Stimulated activated effector memory CD8-positive, alpha-beta T cell treated with anti-CD3 and anti-CD28 coated beads, Interleukin-12 subunit alpha, Interleukin-12 subunit beta, amount 100 ng/mL, for 72 hours (primary cell): ENCODE results near the gene ODF2.
"Not testable (repeated sequence)": the region's sequence is repeated elsewhere in the genome, so short reads cannot be mapped to it uniquely, and the experiment has no call there.

ENCODE experiments used
- ATAC-seq: fragments of 150-1000 bp; cut with Tn5 transposase; 2 replicates; pipeline ENCODE4 v1.10.0; 2021
- DNase-seq, 2 donors: peaks; one replicate each; pipeline ENCODE4 v3.0.0; 2021 to 2022; ENCODE audit warnings: low spot score in 2 of 2
- H3K27ac Mint-ChIP-seq: one replicate; pipeline ENCODE4 v1.8.0; 2022; ENCODE audit warnings: mild to moderate bottlenecking, mixed read lengths
- H3K36me3 Mint-ChIP-seq: one replicate; pipeline ENCODE4 v1.8.0; 2022; ENCODE audit warnings: mild to moderate bottlenecking, mixed read lengths
- H3K4me1 Mint-ChIP-seq: one replicate; pipeline ENCODE4 v1.8.0; 2022; ENCODE audit warnings: mixed read lengths
- H3K4me3 Mint-ChIP-seq: one replicate; pipeline ENCODE4 v1.8.0; 2022; ENCODE audit warnings: mild to moderate bottlenecking, mixed read lengths
- H3K9me3 Mint-ChIP-seq: one replicate; pipeline ENCODE4 v1.8.0; 2022; ENCODE audit warnings: mixed read lengths

Gene ODF2

DNA sequence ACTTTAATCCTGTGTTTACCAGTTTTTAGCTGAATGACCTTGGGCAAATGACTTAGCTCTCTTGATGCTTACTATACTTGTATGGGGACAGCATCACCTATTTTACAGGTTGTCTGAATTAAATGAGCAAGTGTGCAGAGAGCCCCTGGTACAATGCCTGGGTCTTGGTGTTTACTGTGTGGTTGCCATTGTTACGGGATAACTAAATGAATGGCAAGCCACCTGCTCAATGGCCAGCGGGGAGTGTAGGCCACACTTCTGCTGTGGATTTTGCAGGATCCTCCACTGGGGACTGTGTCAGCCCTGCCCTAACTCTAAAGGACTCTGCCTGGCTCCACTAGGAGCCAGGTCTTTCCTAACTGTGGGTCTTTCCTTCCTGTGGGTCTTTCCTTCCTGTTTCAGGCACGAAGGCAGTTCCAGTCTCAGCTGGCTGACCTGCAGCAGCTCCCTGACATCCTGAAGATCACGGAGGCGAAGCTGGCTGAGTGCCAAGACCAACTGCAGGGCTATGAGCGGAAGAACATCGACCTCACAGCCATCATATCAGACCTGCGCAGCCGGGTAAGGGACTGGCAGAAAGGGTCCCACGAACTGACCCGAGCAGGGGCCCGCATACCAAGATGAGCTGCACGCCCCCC lies 38.4 kb downstream of the ODF2 start:
- Mint-ChIP-seq H3K9me3 (no peaks in the 10 kb centered on the region), H3K27ac (no peak overlapping the region), H3K36me3 (peaks cover 84% of the 10 kb centered on the region), H3K4me1 (no peaks in the 10 kb centered on the region), H3K4me3 (no peak overlapping the region)
- ATAC-seq (no peak), DNase-seq (no peak)

- ATAC-seq (no peak), DNase-seq (no peak)
- H3K9me3 Mint-ChIP-seq = no peaks in the 10 kb centered on the region
- H3K4me3 Mint-ChIP-seq = no peak overlapping the region
- peaks cover 84% of the 10 kb centered on the region for H3K36me3 Mint-ChIP-seq
- no peaks in the 10 kb centered on the region for H3K4me1 Mint-ChIP-seq
- H3K27ac Mint-ChIP-seq = no peak overlapping the region
Measured at GRCh38 chr9:128494746-128495129, 38.9 kb downstream of the ODF2 start.

- Mint-ChIP-seq H3K36me3 (peaks cover 84% of the 10 kb centered on the region), H3K9me3 (no peaks in the 10 kb centered on the region), H3K4me1 (no peaks in the 10 kb centered on the region), H3K27ac (peak overlapping the region; percentile 76), H3K4me3 (no peak overlapping the region)
- ATAC-seq = no peak
- no peak for DNase-seq
Measured at GRCh38 chr9:128495296-128495695, 39.5 kb downstream of the ODF2 start.

GRCh38 chr9:128495804-128496417 lies 40.1 kb downstream of the ODF2 start:
- ATAC-seq = no peak

GRCh38 chr9:128497824-128498610 lies 42.2 kb downstream of the ODF2 start:
- Mint-ChIP-seq H3K36me3 (peaks cover 83% of the 10 kb centered on the region), H3K4me1 (no peaks in the 10 kb centered on the region), H3K27ac (no peak overlapping the region), H3K4me3 (no peak overlapping the region), H3K9me3 (no peaks in the 10 kb centered on the region)
- ATAC-seq = no peak
- no peak for DNase-seq

More at GRCh38 chr9:128495804-128496417, 40.1 kb downstream of the ODF2 start:
- no peak for DNase-seq
- peaks cover 84% of the 10 kb centered on the region for H3K36me3 Mint-ChIP-seq
- H3K9me3 Mint-ChIP-seq = no peaks in the 10 kb centered on the region
- peak overlapping the region; percentile 76 for H3K27ac Mint-ChIP-seq
- no peak overlapping the region for H3K4me3 Mint-ChIP-seq
- H3K4me1 Mint-ChIP-seq = no peaks in the 10 kb centered on the region

- H3K27ac Mint-ChIP-seq = no peak overlapping the region
- H3K4me3 Mint-ChIP-seq = no peak overlapping the region
- DNase-seq = no peak
- no peaks in the 10 kb centered on the region for H3K9me3 Mint-ChIP-seq
- no peaks in the 10 kb centered on the region for H3K4me1 Mint-ChIP-seq
- no peak for ATAC-seq
- peaks cover 77% of the 10 kb centered on the region for H3K36me3 Mint-ChIP-seq
Measured at GRCh38 chr9:128498911-128499310, 43.1 kb downstream of the ODF2 start.

DNA sequence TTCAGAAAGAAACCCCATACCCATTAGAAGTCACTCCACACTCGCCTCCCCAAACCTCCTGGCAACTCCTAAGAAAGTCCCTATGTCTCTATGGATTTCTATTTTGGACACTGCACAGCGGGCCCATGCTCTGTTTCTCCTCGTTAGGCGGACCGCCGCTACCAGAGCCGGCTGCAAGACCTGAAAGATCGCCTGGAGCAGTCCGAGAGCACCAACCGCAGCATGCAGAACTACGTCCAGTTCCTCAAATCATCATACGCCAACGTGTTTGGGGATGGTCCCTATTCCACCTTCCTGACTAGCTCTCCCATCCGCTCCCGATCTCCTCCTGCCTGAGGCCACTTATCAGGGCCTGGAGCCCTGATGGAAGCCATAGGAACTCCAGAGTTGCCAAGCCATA lies 44.1 kb downstream of the ODF2 start:
- no peak for DNase-seq
- H3K36me3 Mint-ChIP-seq = peaks cover 80% of the 10 kb centered on the region
- no peak for ATAC-seq
- no peaks in the 10 kb centered on the region for H3K9me3 Mint-ChIP-seq
- no peak overlapping the region for H3K4me3 Mint-ChIP-seq
- peak overlapping the region; percentile 77 for H3K27ac Mint-ChIP-seq
- no peaks in the 10 kb centered on the region for H3K4me1 Mint-ChIP-seq

GRCh38 chr9:128503415-128503825 lies 47.6 kb downstream of the ODF2 start:
- DNase-seq, H3K9me3 Mint-ChIP-seq, ATAC-seq, H3K4me1 Mint-ChIP-seq: not testable (repeated sequence)
- peak overlapping the region; percentile 95 for H3K27ac Mint-ChIP-seq
- peaks cover 57% of the 10 kb centered on the region for H3K36me3 Mint-ChIP-seq
- peak overlapping the region; percentile 97 for H3K4me3 Mint-ChIP-seq

DNA sequence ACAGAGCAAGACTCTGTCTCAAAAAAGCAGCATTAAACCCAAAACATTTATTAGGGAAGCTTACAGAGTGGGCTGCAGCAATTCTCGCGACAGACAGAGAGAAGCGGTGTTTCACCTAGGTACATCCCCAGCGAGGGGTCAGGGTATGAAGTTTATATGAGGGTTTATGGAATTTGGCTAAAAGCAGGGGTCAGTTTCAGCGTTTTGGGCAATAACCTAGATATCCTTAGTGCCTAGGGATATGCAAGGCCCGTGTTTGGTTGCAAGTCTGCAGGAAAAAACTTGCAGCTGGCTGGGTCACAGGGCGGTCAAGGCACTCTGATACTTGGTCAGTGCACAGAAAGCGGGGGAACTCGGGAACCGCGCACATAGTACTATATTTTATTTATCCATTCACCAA lies 48.1 kb downstream of the ODF2 start:
- Mint-ChIP-seq H3K27ac (peak overlapping the region; percentile 95), H3K36me3 (peaks cover 58% of the 10 kb centered on the region), H3K4me1 (peaks cover 11% of the 10 kb centered on the region), H3K9me3 (no peaks in the 10 kb centered on the region), H3K4me3 (peak overlapping the region; percentile 97)
- ATAC-seq (no peak), DNase-seq (no peak)

- Mint-ChIP-seq H3K27ac (peak within 1 kb of the TSS; percentile 95), H3K4me3 (peak within 1 kb of the TSS; percentile 97), H3K36me3 (peaks cover 58% of the 10 kb centered on the region), H3K9me3 (no peaks in the 10 kb centered on the region), H3K4me1 (peaks cover 20% of the 10 kb centered on the region)
- peak; percentile 96 to 99 for DNase-seq
- ATAC-seq = peak; percentile 96
Measured at GRCh38 chr9:128504485-128505413, 48.9 kb downstream of the ODF2 start, which contains the start of gene GLE1. Gene GLE1, plus strand, starts transcription at chr9:128504719. Its CDS starts 87 bp downstream, at chr9:128504806.

GRCh38 chr9:128505414-128505765 lies 49.6 kb downstream of the ODF2 start:
- no peak for DNase-seq
- ATAC-seq = no peak
- Mint-ChIP-seq H3K4me1 (peaks cover 20% of the 10 kb centered on the region), H3K27ac (peak overlapping the region; percentile 95), H3K9me3 (no peaks in the 10 kb centered on the region), H3K4me3 (peak overlapping the region; percentile 97), H3K36me3 (peaks cover 58% of the 10 kb centered on the region)

- Mint-ChIP-seq H3K4me1 (peaks cover 20% of the 10 kb centered on the region), H3K4me3 (peak overlapping the region; percentile 97), H3K36me3 (peaks cover 58% of the 10 kb centered on the region)
- DNase-seq, ATAC-seq, H3K27ac Mint-ChIP-seq, H3K9me3 Mint-ChIP-seq: not testable (repeated sequence)
Measured at GRCh38 chr9:128505906-128506305, 50.1 kb downstream of the ODF2 start.

- peaks cover 100% of the 10 kb centered on the region for H3K36me3 Mint-ChIP-seq
Measured at GRCh38 chr9:128512820-128513219, 57.0 kb downstream of the ODF2 start.

GRCh38 chr9:128521956-128522355 lies 66.2 kb downstream of the ODF2 start:
- Mint-ChIP-seq H3K36me3 (peaks cover 96% of the 10 kb centered on the region), H3K4me1 (no peaks in the 10 kb centered on the region), H3K27ac (peak overlapping the region; percentile 54), H3K4me3 (no peak overlapping the region), H3K9me3 (no peaks in the 10 kb centered on the region)
- ATAC-seq (no peak), DNase-seq (no peak)

More at GRCh38 chr9:128512820-128513219, 57.0 kb downstream of the ODF2 start:
- peaks cover 22% of the 10 kb centered on the region for H3K4me1 Mint-ChIP-seq
- DNase-seq = no peak
- H3K9me3 Mint-ChIP-seq = no peaks in the 10 kb centered on the region
- ATAC-seq = no peak
- no peak overlapping the region for H3K4me3 Mint-ChIP-seq
- no peak overlapping the region for H3K27ac Mint-ChIP-seq
